Amniotic stem cell (primary cell): ENCODE data around the gene ERF.

Experiments used
- DNase-seq: peaks from one replicate; lab custom pipeline; 2025; lab: John Stamatoyannopoulos, UW

Gene ERF

DNA sequence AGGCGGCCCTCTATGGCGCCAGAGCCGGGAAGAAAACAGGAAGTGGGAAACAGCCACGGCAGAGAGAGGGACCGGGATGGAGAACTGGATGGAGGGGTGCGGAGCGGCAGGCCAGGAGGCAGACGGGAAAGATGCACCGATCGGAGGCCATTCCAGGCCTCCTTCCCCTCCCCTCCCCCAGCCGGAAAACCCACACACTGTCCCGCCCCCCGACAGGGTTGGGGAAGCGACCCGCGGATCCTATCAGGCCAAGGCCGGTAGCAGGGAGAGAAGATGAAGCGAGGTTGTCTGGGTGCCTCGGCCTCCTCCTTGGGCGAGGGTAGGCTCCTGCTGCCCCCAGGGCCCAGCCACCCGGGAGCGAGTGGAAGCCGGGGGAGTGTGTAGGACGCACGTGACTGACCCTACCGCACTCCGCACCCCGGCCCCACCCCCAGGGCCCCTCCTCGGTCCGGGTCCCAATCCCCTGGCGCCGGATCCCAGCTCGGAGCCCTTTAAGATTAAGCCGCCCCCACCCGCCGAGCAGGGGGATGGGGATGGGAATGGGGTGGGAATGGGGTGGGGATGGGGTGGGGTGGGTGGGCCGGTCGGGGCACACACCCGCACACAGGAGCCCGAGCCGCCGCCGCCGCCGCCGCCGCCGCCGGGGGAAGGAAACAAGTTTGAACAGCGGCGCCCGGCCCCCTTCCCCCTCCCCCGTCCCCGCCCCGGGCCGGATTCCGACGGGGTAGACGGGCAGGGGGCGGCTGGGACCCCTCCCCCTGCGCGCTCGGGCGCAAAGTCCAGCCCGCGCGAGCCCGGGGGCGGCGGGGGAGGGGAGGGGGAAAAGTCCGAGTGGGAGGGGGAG is 1.5 kb downstream of the ERF start:
- no peak for DNase-seq

DNA sequence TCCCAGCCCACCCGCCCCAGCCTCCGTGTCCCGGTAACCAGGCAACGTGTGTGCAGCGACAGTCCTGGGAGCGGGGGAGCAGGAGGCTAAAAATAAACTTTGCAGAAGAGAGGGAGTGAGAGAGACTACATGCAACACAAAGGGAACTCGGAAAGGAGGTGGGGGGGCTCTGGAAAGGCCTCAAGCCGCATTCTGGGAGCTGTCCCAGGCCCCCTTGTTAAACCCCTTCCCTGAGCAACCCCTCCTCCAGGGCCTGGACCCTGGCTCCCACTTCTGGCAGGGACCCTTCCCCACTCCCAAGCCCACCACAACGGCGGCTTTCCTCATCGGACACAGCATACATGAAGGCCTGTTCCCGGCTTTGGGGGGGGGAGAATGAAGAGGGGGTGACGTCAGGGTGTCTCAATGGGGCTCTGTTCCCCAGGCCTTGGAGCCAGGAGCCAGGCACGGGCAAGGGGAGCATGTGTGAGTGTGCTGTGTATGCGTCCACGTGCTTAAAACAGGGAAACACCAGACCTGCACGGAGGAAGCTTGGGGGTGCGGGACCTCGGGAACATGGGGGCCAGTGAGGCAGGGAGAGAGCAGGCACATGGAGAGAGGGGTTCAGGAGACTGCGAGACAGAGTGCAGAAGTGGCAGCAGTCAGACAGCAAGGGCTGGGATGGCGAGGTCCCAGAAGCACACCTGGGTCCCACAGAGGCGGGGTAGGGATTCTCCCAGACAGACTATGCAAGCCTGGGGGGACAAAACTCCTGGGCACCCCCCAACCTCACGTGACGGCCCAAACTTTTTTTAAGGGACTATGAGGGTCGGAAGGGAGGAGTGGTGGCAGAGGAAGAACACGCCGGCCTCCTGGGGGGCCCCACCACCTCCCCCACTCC is 2.3 kb downstream of the ERF start:
- no peak for DNase-seq

DNA sequence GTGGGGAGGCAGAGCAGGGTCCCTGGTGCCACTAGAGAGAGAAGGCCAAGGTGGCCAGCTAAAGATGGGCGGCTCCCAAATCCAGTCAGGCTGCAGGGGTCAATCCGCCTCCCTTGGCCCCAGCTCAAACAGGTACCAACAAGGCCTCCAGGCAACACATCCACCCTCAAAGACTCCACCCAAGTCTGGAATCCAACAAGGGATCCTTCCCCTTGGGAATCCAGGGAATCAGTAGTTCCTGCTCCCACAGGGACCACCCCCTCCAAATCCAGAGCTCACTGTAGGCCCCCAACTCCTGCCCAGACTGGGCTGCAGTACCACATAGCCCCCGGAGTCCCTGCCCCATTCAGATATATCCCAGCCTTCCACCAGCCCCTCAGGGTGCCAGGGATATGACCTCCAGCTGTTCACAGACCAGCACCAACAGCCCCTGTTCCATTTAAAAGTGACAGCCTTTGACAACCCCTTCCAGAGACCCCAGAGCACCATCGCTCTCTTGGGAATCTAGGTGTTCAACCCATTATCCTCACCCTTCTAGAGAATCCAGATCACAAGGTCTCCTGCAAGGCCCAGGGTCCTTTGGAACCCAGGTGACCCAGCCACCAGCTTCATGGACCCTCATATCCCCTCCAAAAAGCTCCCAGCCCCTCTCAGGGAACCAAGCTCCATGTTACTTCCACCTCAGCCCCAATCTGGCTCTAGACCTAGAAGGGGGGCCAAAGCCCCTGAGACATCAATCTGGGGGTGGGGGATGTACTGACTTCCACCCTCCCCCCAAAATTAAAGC is 3.2 kb downstream of the ERF start:
- DNase-seq: no peak

DNA sequence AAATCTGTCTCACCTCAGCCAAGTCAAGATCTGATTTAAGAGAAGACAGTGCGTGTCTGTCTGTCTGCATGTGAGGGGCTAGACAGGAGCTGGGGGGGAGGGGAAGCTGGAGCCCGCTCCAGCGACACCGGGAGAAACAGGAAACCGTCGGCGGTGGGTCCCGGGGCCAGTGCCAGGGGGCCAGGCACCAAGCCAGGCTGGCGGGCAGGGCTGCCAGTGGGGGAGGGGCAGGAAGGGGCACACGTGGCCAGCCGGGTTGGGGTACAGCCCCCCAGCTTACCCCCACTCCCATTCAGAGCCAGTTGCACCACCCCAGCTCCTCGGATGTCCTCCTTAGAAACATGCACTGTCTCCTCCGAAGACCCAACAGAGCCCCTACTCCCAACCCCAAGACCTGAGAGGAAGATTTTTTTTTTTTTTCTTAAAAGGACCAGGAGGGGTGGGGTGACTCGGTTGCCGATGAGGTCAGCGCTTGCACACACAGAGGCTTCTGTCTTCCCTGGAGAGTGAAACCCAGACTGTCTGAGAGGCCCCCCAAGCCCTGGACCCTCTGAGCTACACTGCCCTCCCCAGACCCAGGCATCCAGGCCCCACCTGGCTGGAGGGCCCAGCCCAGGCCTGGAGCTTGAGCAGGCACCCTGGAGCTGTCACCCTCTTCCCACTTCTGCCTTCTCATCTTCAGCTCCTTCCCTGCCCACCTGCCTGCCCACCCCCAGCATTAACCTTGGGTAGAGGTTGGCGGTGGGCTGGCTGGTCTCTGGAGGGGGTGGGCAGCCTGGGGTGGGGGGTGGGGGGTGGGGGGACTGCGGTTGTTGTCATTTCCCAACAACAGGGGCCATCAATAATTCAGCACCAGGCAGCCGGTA is 4.0 kb downstream of the ERF start:
- DNase-seq: no peak

DNA sequence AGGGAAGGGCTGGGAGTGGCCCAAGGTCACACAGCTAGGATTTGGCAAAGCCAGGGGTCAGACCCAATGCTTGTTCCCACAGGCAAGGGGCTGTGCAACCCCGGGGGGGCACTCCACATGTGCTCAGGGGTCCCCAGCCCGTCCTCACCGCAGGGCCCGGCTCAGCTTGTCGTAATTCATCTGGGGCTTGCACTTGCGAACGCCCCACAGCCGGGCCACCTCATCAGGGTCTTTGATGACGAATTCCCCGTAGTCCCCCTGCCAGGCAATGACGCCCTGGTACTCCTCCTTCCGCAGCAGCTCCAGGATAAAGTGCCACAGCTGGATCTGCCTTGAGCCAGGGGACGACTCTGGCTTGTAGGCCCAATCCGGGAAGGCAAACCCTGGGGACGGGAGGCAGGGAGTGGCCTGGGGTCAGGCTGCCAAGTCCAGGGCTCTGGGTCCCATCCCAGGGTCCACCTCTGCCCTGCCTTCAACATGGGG is 4.7 kb downstream of the ERF start:
- no peak for DNase-seq

DNA sequence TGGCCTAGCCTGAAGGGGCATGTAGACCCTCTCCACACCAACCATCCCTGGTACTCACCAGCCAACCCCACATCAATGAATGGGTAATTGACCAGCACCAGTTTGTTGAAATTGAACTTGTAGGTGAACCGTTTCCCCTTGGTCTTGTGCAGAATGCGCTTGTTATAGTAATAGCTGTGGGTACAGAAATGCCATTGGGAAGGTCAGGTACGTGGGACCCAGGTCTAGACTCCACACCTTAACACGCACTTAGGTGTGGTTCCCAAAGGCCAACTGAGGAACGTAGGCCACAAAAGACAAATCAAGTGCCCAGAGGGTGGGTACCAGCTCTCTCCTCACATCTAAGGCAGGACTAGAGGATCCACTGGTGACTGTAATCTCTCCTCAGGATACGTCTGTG is 5.2 kb downstream of the ERF start:
- DNase-seq: no peak

DNA sequence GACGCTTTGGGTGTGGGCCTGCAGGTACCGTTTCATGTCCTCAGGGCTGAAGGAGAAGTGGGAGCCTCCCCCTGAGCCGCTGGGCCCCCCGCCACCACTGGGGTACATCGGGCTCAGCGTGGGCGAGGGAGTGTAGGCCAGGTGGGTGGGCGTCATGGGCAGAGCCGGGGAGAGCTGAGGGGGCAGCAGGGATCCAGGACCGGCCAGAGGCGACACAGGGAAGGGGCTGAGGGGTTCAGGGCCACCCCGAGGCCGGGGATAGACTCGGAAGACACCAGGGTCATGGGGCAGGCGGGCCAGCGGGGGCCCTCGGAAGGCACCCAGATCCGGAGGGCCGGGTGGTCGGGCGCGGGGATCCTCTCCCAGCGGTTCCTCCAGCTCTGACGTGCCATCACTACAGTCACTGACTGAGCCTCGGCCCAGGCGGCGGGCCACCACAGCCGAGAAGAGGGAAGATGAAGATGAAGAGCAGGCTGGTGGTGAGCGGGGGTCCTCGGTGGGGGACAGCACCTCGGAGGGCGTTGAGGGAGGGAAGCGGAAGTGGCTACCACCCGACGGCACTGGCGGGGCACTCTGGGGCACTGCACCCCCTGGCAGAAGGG is 5.7 kb downstream of the ERF start:
- DNase-seq: no peak

DNA sequence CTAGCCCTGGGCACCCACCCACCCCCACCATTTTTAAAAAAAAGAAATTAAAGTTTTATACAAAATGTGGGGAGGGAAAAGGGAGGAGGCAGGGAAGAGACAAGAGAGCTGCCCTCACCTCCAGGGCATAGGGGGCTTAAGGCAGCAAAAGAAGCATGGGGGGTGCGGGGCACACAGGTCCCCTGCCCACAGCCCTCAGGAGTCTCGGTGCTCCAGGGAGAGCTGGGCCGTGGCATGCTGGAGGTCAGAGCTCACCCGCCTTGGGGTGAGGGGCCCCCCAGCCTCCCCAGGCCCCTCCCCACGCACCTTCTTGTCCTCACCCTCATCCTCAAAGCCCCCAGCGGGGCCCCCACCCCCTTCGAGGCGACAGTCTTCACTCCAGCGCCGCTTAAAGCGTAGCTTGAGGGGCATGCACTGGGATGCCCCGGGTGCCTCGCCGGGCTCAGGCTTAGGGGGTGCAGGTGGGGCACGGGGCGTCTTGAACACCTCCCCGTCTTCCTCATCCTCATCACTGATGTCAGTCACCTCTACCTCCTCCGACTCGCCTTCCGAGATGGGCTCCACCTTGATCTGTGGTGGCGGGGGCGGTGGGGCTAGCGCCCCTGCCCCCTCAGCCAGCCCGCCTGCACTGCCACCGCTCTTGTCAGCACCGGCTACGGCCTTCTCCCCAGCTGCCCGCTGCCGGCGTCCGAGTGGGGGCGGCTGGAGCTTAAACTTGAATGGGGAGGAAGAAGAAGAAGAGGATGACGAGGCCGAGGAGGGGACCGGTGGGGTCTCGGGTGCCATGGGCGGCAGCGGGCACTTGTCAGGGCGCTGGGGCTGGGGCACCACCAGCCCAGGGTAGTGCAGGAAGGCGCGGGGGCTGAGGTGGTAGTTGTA is 6.4 kb downstream of the ERF start:
- no peak for DNase-seq

DNA sequence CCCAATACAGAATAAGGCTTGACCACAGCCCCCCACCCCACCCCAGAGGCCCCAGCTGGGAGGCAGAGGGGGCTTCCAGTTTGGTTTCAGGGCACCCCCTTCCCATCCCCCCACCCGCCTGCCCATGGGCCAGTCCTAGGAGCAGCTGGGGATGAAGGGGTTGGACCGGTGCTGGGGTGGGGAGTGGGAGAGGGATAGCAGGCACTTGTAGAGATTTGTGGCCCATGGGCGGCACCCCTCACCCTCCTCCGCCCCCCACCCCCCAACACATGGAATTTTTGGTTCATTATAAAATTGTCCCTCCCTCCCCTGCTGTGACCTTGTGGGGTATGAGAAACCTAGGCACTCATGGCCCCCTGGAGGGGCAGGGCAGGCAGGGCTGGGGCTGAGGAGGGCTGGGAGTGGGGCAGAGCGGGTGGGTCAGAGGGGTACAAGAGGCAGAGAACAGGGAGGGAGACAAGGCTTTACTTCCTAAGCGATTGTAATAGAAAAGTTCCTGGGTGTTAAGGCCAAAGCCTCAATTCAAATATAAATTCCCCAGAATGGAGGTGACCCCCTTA is 7.2 kb downstream of the ERF start:
- no peak for DNase-seq

DNA sequence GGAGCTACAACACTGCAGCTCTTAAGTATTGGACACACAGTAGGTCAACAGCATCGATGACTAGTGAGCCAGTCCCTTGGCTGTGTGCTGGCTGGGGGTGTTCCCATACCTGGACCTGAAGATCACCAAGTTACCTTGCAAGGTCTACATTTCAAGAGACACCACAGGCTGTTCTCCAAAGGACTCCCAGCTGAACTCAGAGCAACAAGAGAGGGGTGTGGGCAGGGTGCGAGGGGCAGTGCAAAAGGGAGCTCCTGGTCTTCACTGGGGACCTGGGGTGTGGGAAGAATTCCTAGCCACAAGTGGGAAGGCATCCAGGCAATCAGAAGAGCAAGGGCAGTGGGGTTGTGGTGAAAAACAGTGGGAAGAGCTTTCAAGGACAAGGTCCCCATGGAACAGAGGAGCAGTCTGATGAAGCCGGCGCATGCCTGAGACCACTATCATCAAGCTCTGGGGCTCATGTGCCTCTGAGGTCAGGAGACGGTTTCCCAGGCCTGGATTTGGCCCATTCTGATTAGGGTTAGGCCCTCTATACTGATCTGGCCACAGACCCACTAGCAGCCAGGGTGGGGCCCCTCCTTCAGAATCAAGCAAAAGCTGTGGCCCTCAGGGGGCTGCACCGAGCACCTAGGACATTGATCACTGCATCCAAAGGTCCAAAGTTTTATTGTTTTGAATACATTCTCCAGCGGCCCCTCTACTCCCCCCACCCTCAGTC is 7.8 kb downstream of the ERF start:
- no peak for DNase-seq

DNA sequence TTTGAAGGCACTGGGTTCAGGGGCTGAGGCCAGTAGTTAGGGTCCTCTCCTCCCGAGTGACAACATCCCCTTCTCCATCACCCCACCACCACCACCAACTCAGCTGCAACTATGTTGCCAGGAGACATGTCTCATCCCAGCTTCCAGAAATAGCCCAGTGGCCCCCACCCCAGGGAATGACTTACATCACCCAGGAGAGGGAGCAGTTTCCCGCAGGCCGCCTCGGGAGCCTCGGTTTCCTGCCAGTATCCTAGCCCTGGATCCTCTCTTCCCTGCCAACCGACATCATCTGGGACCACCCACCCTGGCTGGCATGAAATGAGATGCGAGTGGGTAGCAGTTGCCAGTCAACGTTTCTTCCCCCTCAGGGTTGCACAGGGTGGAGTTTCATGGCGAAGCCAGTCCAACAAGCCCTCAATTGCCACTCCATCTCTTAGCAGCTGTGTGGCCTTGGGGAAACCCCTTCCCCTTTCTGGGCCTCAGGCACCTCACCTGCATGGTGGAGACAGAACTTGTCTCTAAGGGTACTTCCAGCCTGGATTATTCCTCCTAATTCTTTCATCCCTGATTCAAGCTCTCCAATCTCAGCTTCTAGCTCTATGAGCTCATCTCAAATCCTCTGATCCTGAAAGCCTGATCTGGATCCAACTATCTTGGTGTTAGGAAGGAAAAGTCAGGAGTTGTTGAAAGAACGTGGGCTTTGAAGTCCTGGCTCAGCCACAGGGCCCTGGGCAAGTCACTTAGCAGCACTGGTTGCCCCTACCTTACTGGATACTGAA is 8.6 kb downstream of the ERF start:
- peak; percentile 81 for DNase-seq

DNA sequence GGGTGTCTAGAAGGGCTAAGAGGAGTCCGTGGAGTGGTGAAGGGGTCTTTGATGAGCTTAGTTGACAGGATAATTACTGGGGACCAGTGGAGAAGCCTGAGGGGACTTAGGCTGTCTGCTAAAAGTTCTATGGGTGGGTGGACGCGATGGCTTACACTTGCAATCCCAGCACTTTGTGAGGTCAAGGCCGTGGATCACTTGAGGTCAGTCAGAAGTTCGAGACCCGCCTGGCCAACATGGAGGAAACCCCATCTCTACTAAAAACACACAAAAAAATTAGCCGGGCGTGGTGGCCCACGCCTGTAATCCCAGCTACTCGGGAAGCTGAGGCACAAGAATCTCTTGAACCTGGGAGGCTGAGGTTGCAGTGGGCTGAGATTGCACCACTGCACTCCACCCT is 9.7 kb downstream of the ERF start:
- DNase-seq: no peak

DNA sequence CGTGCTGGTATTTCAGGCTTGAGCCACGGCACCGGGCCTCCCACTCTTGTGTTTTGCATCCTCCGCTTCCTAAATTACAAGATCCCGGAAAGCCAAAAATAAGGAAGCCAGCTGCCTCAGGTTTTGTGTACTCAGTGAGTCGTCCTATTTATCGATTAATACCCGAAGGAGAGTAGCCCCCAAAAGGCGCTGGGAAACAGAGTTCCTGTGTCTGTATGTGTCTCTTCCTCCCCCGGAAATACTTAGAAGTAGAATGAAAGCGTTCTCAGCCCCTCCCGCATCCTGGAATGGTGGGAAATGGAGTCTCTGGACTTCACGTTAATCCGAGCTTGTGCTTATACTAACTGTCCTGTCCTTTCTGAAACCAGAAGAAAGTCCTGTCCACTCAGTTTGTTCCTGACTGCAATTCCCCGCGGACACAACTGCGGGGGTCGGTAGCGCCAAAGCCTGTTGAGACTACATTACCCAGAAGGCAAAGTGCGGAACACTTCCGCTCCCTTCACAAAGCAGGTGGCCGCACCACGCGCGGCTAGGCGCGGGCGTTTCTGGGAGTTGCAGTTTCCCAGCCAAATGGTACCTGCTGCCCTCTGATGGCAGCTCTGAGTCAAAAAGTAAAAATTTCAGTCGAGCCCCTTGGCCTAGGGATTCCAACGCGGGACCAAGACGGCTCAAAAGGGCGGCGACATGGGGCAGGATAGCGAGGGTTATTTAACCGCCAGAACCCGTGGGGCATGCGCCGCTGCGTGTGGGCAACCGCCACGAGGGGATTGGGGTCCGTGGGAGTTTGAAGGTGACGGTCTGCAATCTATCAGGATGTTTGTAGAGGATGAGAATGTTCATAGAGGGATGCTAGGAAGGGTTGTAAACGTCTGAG is 10.3 kb downstream of the ERF start:
- DNase-seq: peak; percentile 91

DNA sequence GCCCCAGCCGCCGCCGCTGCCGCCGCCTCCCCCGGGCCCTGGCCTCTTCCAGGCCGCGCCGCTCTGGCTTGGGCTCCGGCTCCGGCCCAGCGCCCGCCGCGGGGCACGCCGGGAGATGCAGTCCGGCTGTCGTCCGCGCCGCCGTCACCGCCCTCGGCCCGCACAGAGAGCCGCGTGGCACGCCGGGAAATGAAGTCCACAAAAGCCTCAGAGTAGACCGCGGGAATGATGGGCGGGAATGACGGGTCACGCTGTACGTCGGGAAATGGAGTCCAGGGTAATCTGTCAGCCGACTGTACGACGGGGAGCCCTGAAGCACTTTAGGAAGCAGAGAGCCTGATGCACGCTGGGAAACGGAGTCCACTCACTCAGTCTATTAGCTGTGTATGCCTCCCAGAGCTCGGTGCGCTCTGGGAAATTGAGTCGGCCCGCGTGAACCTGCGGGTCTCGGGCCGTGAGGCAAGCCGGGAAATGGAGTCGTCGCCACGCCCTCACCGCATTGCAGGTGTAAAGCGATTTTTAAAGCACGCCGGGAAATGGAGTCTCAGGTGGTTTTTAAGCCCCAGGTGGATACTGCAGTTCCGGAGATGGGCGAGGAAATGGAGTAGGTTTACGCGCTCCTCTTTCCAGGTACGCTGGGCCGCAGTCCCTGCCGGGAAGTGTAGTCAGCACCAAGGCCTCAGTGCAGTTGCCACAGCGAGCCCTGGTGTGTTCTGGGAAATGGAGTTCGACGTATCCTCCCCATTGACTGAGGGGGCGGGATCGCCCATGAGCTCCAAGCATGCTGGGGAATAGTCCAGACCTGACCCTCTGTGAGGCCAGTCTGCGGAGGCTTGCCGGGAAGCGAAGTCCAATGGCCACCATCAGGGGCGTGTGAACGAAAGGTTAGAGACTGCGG is 12.2 kb downstream of the ERF start, which contains the start of gene GSK3A:
Gene GSK3A, minus strand, starts transcription at position 91 of the 898 bp plus-strand sequence. CDS start 137 bp downstream, outside the sequence.
- DNase-seq: peak; percentile 97

DNA sequence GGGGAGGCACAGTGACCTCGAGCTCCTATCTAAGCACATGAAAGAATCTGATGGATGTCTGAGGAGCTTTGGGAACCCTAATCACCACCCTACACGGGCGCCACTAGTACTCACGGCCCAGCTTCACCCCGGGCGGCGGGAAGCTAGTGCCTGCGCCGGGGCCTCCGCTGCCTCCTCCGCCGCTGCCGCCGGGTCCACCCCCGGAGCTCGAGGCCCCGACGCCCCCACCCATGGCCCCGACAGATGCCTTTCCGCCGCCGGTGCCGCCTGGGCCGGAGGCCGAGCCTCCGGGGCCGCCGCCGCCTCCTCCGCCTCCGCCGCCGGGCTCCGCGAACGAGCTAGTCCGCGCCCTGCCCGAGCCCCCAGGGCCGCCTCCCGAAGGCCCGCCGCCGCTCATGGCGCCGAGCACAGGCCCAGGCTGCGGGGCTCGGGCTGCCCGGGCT is 12.8 kb downstream of the ERF start:
- no peak for DNase-seq

DNA sequence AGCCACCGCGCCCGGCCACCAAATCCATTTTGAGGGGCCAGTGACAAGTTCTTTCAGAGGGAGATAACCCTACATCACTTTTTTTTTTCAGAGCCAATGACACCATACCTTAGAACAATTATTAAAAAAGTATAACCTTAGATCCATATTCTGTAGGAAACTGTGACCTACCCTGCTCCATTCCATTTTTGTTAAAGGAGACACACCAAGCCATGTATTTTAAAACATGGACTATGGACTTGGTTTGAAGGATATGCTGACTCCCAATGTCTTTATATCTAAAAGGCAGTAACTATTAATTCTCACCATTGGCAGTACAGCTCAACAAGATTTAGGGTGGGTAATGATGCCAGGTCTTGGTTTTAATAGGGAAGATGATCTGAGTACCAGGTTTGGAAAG is 13.6 kb downstream of the ERF start:
- DNase-seq: no peak
